H1 (cell line): ENCODE results near the gene C3orf18. TPM values are rescaled to one million over a fixed set of nuclear protein-coding genes. Genes with fewer than 3 reads are reported as not detected.

ENCODE experiments used
- ASH2L ChIP-seq: fragments of 200-600, 300-600 bp; sonication (generic); IDR thresholded peaks from one replicate; pipeline ENCODE4 v1.7.1; 2017; ENCODE audit warnings: low read length
- CHD2 ChIP-seq: IDR thresholded peaks from 2 replicates; pipeline ENCODE4 v1.6.1; 2012; ENCODE audit warnings: low read length, improper control_type of control experiment
- CHD7 ChIP-seq: fragments of 300-600 bp; sonication (generic); IDR thresholded peaks from 2 replicates; pipeline ENCODE4 v1.7.1; 2012; ENCODE audit warnings: low read length, moderate library complexity, mild to moderate bottlenecking, inconsistent platforms; ENCODE audit not compliant: insufficient replicate concordance
- EZH2 ChIP-seq: fragments of 200-600 bp; sonication (generic); IDR thresholded peaks from 2 replicates; pipeline ENCODE4 v1.7.1; 2012; ENCODE audit warnings: low read depth, mild to moderate bottlenecking, moderate library complexity, low read length, inconsistent platforms; ENCODE audit not compliant: severe bottlenecking
- MAX ChIP-seq: IDR thresholded peaks from 2 replicates; pipeline ENCODE4 v1.6.1; 2012; ENCODE audit warnings: inconsistent platforms
- POLR2AphosphoS5 ChIP-seq: IDR thresholded peaks from 2 replicates; pipeline ENCODE4 v1.6.1; 2011; ENCODE audit warnings: low read depth, low read length
- POU5F1 ChIP-seq: IDR thresholded peaks from 2 replicates; pipeline ENCODE4 v1.6.1; 2011; ENCODE audit warnings: low read depth, mild to moderate bottlenecking, low read length, moderate library complexity
- SIRT6 ChIP-seq: IDR thresholded peaks from one replicate; pipeline ENCODE4 v1.7.1; 2012; ENCODE audit warnings: low read length, inconsistent platforms
- SIX5 ChIP-seq: IDR thresholded peaks from 2 replicates; pipeline ENCODE4 v1.6.1; 2011; ENCODE audit warnings: mild to moderate bottlenecking, low read depth, low read length
- TAF1 ChIP-seq: IDR thresholded peaks from 2 replicates; pipeline ENCODE4 v1.6.1; 2011; ENCODE audit warnings: mild to moderate bottlenecking, low read depth, low read length
- USF2 ChIP-seq: IDR thresholded peaks from 2 replicates; pipeline ENCODE4 v1.6.1; 2011; ENCODE audit warnings: low read length, improper control_type of control experiment
- polyA plus RNA-seq, 7 experiments: library from polyadenylated mRNA; depleted of rRNA in 3 of 7; stranded (reverse) in 5 of 7; unstranded in 2 of 7; fragments of >200 nt in 5 of 7; fragments of 200-250 nt in 2 of 7; gene quantifications; 1 replicate in 5 of 7; 2 replicates in 1 of 7; 4 replicates in 1 of 7; pipeline versions ENCODE4 v1.2.1 to v1.2.3, GENCODE V29; 2011 to 2013; ENCODE audit warnings: missing spikeins in 2 of 7, mixed read lengths in 2 of 7
- total RNA-seq: library from RNA; stranded (reverse); fragmentation: NEBNext Ultra II Directional; extraction: Animal tissue kit (Norgen Biotek cat#: 25700); gene quantifications from 2 replicates; pipeline ENCODE4 v1.2.1, GENCODE V29; 2021

The C3orf18 gene
- total and polyA plus RNA-seq, 2 of the 8 experiments (the other 6 are each of a cell fraction or from before 2014, with no cell fraction given): 7.5 to 15.0 TPM

GRCh38 chr3:50587373-50587772, 19.8 kb upstream of the C3orf18 start (continued):
- TF ChIP-seq CHD7 (no peak), SIX5 (no peak), ASH2L (no peak), POU5F1 (no peak), TAF1 (no peak), SIRT6 (no peak), EZH2 (no peak), USF2 (no peak), CHD2 (no peak), POLR2AphosphoS5 (no peak), MAX (no peak)
